Astrocyte of the spinal cord (primary cell): Measurements from ENCODE around the gene AFG3L2.

Experiments
- DNase-seq: peaks from one replicate; pipeline ENCODE4 v3.0.0; 2011; ENCODE audit warnings: low read depth, low spot score
- H3K4me3 ChIP-seq: 2 replicates; pipeline ENCODE4 v1.5.1; 2011; ENCODE audit warnings: low read depth, mild to moderate bottlenecking, low read length, moderate library complexity
- in situ Hi-C: cut with HindIII; loops from 2 replicates; pipeline ENCODE4 v1.10.0; 2017; ENCODE audit warnings: low sequenced_read_pairs
- TF ChIP-seq, protein P1 (sequence below): IDR thresholded peaks from 2 replicates; pipeline ENCODE4 v1.5.1; 2012; ENCODE audit warnings: low read depth, mild to moderate bottlenecking, low read length, inconsistent platforms

The AFG3L2 gene

DNA sequence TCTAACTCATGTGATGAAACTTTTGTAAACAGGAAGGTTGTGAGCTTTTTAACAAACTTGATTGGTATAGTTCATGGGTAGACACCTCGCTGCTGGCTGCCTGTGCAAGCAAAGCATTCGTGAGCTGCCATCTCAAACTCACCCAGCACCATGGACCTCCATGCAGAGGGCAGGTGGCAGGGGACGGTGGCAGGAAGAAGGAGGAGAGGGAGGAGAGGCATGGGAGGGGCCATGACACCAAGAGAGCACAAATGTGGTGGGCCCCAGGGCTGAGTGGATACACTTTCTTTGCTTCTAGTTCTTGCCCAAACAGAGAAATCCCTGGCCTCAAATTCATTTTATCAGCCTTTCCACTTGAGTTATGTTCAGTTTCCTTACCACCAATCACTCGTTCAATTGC is 29.1 kb downstream of the AFG3L2 start:
- no peak overlapping the region for H3K4me3 ChIP-seq
- in situ Hi-C loops: no loop called here
- TF ChIP-seq, protein P1, sequence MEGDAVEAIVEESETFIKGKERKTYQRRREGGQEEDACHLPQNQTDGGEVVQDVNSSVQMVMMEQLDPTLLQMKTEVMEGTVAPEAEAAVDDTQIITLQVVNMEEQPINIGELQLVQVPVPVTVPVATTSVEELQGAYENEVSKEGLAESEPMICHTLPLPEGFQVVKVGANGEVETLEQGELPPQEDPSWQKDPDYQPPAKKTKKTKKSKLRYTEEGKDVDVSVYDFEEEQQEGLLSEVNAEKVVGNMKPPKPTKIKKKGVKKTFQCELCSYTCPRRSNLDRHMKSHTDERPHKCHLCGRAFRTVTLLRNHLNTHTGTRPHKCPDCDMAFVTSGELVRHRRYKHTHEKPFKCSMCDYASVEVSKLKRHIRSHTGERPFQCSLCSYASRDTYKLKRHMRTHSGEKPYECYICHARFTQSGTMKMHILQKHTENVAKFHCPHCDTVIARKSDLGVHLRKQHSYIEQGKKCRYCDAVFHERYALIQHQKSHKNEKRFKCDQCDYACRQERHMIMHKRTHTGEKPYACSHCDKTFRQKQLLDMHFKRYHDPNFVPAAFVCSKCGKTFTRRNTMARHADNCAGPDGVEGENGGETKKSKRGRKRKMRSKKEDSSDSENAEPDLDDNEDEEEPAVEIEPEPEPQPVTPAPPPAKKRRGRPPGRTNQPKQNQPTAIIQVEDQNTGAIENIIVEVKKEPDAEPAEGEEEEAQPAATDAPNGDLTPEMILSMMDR: no peak
- DNase-seq: no peak

DNA sequence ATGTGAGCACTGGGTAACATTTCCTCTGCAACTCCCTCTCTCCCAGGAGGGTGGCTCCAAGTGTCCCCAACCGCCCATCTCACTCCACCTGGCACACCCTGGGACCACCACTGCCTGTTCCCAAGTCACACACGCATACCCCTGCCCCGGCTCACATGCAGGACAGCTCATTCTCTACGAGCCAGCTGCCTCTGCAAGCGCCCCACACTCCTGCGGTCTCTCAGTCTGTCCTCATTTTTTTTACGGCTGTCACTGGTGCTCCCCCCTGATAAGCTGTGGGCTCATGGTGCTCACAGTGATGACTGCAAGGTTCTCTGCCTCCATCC is 30.8 kb downstream of the AFG3L2 start:
- DNase-seq: no peak
- in situ Hi-C loops: no loop called here
- no peak overlapping the region for H3K4me3 ChIP-seq
- TF ChIP-seq, protein P1: no peak

DNA sequence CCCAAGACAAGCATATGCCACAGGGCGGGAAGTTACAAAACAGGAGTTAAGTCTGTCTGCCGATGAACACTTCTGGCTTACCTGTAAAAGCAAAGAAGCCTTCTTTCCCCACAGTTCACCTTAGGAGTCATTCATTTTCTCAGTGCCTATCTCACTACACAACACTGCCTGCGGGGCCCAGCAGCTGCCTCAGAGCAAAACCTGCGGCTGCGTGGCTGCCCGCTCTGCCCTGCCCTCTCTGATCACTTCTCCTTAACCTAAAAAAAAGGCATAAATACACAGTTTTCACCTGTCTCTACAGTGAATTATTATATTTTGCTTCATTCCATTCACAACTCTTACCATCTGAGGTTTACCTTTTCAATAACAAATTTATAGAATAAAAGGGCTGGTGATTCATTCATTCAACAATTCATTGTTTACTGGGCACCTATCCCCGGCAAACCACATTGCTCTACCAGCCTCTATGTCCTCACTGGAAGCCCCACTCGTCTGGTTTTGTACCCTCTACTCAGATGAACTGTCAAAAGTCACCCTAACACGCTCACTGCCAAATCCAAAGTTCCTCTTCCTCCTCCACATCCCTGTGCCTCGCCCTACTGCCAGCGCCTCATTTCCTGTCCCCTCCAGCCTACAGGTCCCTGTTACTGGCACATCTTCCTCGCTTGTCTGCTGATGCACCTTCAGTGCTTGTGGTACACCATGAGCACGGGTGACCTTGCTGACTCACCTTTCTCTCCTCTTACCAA is 31.4 kb downstream of the AFG3L2 start:
- in situ Hi-C loops: no loop called here
- DNase-seq: no peak

DNA sequence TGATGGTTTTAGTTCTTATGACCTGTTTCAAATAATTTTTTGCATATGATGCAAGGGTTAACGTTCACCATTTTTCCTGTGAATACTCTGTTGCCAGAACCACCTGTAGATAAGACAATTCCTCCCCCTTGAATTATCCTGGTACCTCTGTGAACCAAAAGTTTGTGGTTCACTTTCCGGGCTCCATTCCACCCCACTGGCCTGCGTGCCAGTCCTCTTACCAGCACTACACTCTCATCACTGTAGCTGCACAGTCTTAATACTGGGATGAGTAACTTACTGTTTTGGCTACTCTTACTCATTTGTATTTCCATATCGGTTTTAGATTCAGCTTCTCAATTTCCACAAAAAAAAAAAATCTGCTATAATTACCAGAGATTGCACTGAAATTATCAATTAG is 34.4 kb downstream of the AFG3L2 start:
- in situ Hi-C loops: no loop called here
- TF ChIP-seq, protein P1: no peak
- H3K4me3 ChIP-seq: no peak overlapping the region
- DNase-seq: no peak

More for the DNA sequence above, 31.4 kb downstream of the AFG3L2 start:
- TF ChIP-seq, protein P1: no peak
- H3K4me3 ChIP-seq: no peak overlapping the region

DNA sequence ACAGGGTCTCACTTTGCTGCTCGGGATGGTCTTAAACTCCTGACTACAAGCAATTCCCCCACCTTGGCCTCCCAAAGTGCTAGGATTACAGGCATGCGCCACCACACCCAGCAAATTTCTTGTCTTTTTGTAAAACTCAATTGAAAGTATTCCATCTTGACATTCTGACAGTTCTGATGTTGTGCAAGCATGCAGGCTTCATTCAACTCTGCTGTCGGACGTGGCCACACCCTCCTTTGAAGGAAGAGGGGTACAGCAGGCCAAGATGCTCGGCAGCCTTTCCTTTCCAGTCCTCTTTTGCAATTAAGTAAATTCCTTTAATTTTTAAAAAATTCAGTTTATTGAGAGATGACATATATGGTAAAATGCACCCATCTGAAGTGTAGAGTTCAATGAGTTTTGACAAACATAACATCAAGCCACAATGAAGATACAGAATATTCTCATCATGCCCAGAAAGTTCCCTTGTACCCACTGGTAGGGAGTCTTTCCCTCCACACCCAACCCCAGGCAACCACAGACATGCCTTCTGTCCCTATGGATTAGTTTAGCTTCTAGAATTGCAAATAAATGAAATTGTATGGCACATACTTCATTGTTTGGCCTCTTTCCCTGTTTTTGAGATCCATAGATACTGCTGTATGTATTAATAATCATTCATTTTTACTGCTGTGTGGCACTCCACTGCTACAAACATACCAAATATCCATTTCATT is 35.9 kb downstream of the AFG3L2 start:
- H3K4me3 ChIP-seq: no peak overlapping the region
- TF ChIP-seq, protein P1: no peak
- in situ Hi-C loops: no loop called here
- DNase-seq: no peak

DNA sequence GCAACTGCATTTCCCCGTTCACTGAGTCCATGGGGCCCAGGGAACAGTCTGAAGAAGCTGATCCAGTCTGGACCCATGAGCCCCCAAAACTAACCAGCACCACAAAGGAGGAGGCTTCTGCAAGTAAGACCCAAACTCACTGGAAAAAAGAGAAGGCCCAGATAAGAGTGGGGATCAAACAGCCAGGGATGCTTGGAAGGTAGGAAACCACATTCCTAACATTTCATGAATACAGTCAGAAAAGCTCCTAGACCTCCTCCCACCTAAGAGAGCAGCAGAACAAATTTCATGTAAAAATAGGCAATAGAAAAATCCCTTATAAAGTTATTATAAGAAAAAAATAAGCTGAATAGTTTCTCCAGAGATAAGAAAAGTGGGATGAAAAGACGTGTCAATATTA is 38.6 kb downstream of the AFG3L2 start:
- in situ Hi-C loops: no loop called here
- H3K4me3 ChIP-seq: no peak overlapping the region
- DNase-seq: no peak
- TF ChIP-seq, protein P1: no peak
